GM10248 (cell line): ENCODE measurements around the gene UGCG.
A peak's percentile ranks its signal among the peaks of the same experiment; 100 is the strongest.

Experiments used
- CTCF ChIA-PET: fragments of 300-600 bp; sonication (Branson Sonifier 250); formaldehyde crosslinking; extraction: SDS; loops from one replicate; lab custom pipeline; 2021; ENCODE audit warnings: antibody characterized with exemption; lab: Yijun Ruan, JAX
- POLR2A ChIA-PET: fragments of 350-650 bp; sonication (Branson Sonifier 250); formaldehyde crosslinking; extraction: SDS; loops from one replicate; lab custom pipeline; 2020; ENCODE audit warnings: antibody characterized with exemption; lab: Yijun Ruan, JAX
- DNase-seq: peaks from one replicate; pipeline ENCODE4 v3.0.0; 2012; ENCODE audit errors: extremely low spot score
- CTCF ChIP-seq: IDR thresholded peaks from 2 replicates; pipeline ENCODE4 v1.5.1; 2012; ENCODE audit warnings: mild to moderate bottlenecking, low read depth; ENCODE audit errors: extremely low read depth, missing control alignments, control extremely low read depth

The UGCG gene

GRCh38 chr9:111974092-111974681 is 77.6 kb downstream of the UGCG start:
- CTCF ChIA-PET, result interaction anchor here (1.4 to 1.7 kb wide), 2 partner anchors 14 to 36 kb away, joined by 3 to 4 read pairs; no protein-coding TSS in a partner anchor
- no peak for DNase-seq
- POLR2A ChIA-PET, result no interaction called here
- TF ChIP-seq CTCF, result no peak

- peak; percentile 39 for TF ChIP-seq CTCF
- POLR2A ChIA-PET, result no interaction called here
- CTCF ChIA-PET, result interaction anchor here (1.0 to 4.6 kb wide), 9 partner anchors 10 to 99 kb away, joined by 3 to 41 read pairs (median 3); no protein-coding TSS in a partner anchor
- no peak for DNase-seq
Measured at GRCh38 chr9:111975709-111976108, 79.1 kb downstream of the UGCG start.

GRCh38 chr9:111978616-111979015 is 82.0 kb downstream of the UGCG start:
- no peak for TF ChIP-seq CTCF
- no peak for DNase-seq
- ChIA-PET CTCF (interaction anchor here (1.8 to 4.6 kb wide), 4 partner anchors 8 to 30 kb away, joined by 5 to 41 read pairs (median 10); no protein-coding TSS in a partner anchor), POLR2A (interaction anchor here (0.5 kb wide), 1 partner anchor 57 kb away, joined by 3 read pairs; no protein-coding TSS in a partner anchor)

- no peak for TF ChIP-seq CTCF
- DNase-seq, result no peak
- ChIA-PET CTCF (interaction anchor here (1.4 to 4.6 kb wide), 4 partner anchors 8 to 21 kb away, joined by 3 to 41 read pairs (median 5); no protein-coding TSS in a partner anchor), POLR2A (no interaction called here)
Measured at GRCh38 chr9:111979561-111979960, 82.9 kb downstream of the UGCG start.

GRCh38 chr9:111980398-111980797 is 83.8 kb downstream of the UGCG start:
- DNase-seq, result no peak
- ChIA-PET CTCF (interaction anchor here (1.4 to 2.3 kb wide), 3 partner anchors 9 to 21 kb away, joined by 3 to 7 read pairs (median 3); no protein-coding TSS in a partner anchor), POLR2A (no interaction called here)
- TF ChIP-seq CTCF, result no peak

GRCh38 chr9:111983484-111983908 is 86.9 kb downstream of the UGCG start:
- ChIA-PET POLR2A (interaction anchor here (0.7 to 0.8 kb wide), 2 partner anchors 11 to 345 kb away, joined by 3 read pairs; no protein-coding TSS in a partner anchor), CTCF (interaction anchor here (1.0 to 1.2 kb wide), 4 partner anchors 12 to 91 kb away, joined by 3 to 5 read pairs (median 4); no protein-coding TSS in a partner anchor)
- TF ChIP-seq CTCF, result no peak
- DNase-seq, result peak; percentile 59
